Measurements from ENCODE around the gene MAP3K13.

DNA sequence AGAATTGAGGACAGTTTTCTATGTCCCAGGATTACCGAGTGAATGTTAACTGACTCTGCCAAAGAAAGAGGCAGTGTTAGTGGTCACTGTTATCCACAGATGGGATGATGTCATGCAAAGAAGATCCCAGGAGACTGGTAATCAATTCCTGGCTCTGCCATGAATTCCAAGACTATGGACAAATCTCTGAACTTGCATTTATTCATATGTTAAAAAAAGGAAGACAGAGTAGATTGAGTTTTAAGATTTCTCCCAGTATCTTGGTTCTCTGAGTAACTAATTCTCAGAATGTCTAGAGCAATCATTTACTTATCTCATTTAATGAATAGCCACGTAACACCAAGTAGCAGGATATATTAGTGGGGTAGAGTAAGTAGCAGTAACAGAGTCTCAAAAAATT, 11.5 kb upstream of the MAP3K13 start:
- TF ChIP-seq EZH2 (IDR thresholded peaks at IDR 0.05; ENCODE audit: borderline replicate concordance, control insufficient read depth, low read depth, low read length), result no peak
- TF ChIP-seq SP1 (IDR thresholded peaks at IDR 0.05; ENCODE audit: low read depth, low read length), result no peak
- TF ChIP-seq, protein P1, sequence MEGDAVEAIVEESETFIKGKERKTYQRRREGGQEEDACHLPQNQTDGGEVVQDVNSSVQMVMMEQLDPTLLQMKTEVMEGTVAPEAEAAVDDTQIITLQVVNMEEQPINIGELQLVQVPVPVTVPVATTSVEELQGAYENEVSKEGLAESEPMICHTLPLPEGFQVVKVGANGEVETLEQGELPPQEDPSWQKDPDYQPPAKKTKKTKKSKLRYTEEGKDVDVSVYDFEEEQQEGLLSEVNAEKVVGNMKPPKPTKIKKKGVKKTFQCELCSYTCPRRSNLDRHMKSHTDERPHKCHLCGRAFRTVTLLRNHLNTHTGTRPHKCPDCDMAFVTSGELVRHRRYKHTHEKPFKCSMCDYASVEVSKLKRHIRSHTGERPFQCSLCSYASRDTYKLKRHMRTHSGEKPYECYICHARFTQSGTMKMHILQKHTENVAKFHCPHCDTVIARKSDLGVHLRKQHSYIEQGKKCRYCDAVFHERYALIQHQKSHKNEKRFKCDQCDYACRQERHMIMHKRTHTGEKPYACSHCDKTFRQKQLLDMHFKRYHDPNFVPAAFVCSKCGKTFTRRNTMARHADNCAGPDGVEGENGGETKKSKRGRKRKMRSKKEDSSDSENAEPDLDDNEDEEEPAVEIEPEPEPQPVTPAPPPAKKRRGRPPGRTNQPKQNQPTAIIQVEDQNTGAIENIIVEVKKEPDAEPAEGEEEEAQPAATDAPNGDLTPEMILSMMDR (IDR thresholded peaks at IDR 0.05 in 2 of 3, conservative IDR thresholded peaks at IDR 0.05 in 1 of 3; ENCODE audit: control insufficient read depth in 2 of 3, extremely low read depth in 1 of 3, insufficient read depth in 1 of 3, low read depth in 3 of 3, low read length in 3 of 3), result no peak
- no peak for TF ChIP-seq RAD21 (IDR thresholded peaks at IDR 0.05; ENCODE audit: insufficient read depth, low read depth, low read length)
- TF ChIP-seq HDGF (IDR thresholded peaks at IDR 0.05), result no peak
- TF ChIP-seq, protein P2, sequence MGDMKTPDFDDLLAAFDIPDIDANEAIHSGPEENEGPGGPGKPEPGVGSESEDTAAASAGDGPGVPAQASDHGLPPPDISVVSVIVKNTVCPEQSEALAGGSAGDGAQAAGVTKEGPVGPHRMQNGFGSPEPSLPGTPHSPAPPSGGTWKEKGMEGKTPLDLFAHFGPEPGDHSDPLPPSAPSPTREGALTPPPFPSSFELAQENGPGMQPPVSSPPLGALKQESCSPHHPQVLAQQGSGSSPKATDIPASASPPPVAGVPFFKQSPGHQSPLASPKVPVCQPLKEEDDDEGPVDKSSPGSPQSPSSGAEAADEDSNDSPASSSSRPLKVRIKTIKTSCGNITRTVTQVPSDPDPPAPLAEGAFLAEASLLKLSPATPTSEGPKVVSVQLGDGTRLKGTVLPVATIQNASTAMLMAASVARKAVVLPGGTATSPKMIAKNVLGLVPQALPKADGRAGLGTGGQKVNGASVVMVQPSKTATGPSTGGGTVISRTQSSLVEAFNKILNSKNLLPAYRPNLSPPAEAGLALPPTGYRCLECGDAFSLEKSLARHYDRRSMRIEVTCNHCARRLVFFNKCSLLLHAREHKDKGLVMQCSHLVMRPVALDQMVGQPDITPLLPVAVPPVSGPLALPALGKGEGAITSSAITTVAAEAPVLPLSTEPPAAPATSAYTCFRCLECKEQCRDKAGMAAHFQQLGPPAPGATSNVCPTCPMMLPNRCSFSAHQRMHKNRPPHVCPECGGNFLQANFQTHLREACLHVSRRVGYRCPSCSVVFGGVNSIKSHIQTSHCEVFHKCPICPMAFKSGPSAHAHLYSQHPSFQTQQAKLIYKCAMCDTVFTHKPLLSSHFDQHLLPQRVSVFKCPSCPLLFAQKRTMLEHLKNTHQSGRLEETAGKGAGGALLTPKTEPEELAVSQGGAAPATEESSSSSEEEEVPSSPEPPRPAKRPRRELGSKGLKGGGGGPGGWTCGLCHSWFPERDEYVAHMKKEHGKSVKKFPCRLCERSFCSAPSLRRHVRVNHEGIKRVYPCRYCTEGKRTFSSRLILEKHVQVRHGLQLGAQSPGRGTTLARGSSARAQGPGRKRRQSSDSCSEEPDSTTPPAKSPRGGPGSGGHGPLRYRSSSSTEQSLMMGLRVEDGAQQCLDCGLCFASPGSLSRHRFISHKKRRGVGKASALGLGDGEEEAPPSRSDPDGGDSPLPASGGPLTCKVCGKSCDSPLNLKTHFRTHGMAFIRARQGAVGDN (IDR thresholded peaks at IDR 0.05), result no peak
- TF ChIP-seq TARDBP (IDR thresholded peaks at IDR 0.05; ENCODE audit: borderline replicate concordance), result no peak
- no peak for TF ChIP-seq DPF2 (IDR thresholded peaks at IDR 0.05)
- TF ChIP-seq MXI1 (IDR thresholded peaks at IDR 0.05; ENCODE audit: low read depth, low read length), result no peak
- no peak for TF ChIP-seq TCF12 (IDR thresholded peaks at IDR 0.05; ENCODE audit: low read depth, low read length)
- no peak for TF ChIP-seq RELA (IDR thresholded peaks at IDR 0.05; ENCODE audit: borderline replicate concordance, partially characterized antibody)
- no peak for TF ChIP-seq BRCA1 (IDR thresholded peaks at IDR 0.05; ENCODE audit: low read depth, low read length)
- no peak for TF ChIP-seq EP300 (IDR thresholded peaks at IDR 0.05; ENCODE audit: borderline replicate concordance in 1 of 2, control insufficient read depth in 1 of 2, low read depth in 2 of 2, low read length in 2 of 2)

Data from GM12878 (cell line).